IMR-90 (cell line): ENCODE data around the gene ROR2. TPM values are rescaled to one million over a fixed set of nuclear protein-coding genes. Genes with fewer than 3 reads are reported as not detected.

Source experiments
- ATAC-seq: fragments of 200-7000 bp; cut with Tn5 transposase; 2 replicates; pipeline ENCODE4 v1.9.1; 2020; ENCODE audit warnings: low read depth, mild to moderate bottlenecking, moderate library complexity
- BruUV-seq: library from RNA; stranded (reverse); fragments of 400-500 nt; replicated peaks from 2 replicates; lab custom pipeline; 2021; lab: Mats Ljungman, UMichigan
- CTCF ChIA-PET: fragments of 300-600 bp; formaldehyde crosslinking; extraction: SDS; loops from one replicate; lab custom pipeline; 2021; ENCODE audit warnings: antibody characterized with exemption; lab: Yijun Ruan, JAX
- POLR2A ChIA-PET: fragments of 300-600 bp; sonication (Branson Sonifier 250); formaldehyde crosslinking; loops from one replicate; lab custom pipeline; 2022; ENCODE audit warnings: antibody characterized with exemption; ENCODE audit not compliant: unreplicated experiment; lab: Charles Lee
- DNase-seq: peaks from one replicate; pipeline ENCODE4 v3.0.0; 2013
- H2AFZ ChIP-seq: replicated peaks from 2 replicates; pipeline ENCODE3; 2013; ENCODE audit warnings: low read length, mild to moderate bottlenecking; ENCODE audit not compliant: poor library complexity
- H2AK5ac ChIP-seq: 2 replicates; pipeline ENCODE4 v1.6.1; 2013; ENCODE audit warnings: low read depth, low read length, inconsistent platforms
- H2AK9ac ChIP-seq: replicated peaks from 2 replicates; pipeline ENCODE3; 2013; ENCODE audit warnings: mild to moderate bottlenecking, low read depth, low read length, moderate library complexity; ENCODE audit not compliant: poor library complexity
- H2BK120ac ChIP-seq: 2 replicates; pipeline ENCODE4 v1.6.1; 2013; ENCODE audit warnings: low read depth, low read length, inconsistent platforms
- H2BK15ac ChIP-seq: 3 replicates; pipeline ENCODE4 v1.6.1; 2013; ENCODE audit warnings: low read depth, low read length, inconsistent platforms
- H2BK20ac ChIP-seq: 2 replicates; pipeline ENCODE4 v1.6.1; 2013; ENCODE audit warnings: low read depth, mild to moderate bottlenecking, inconsistent platforms, low read length, moderate library complexity
- H2BK5ac ChIP-seq: 2 replicates; pipeline ENCODE4 v1.6.1; 2013; ENCODE audit warnings: mild to moderate bottlenecking, low read depth, low read length, inconsistent platforms; ENCODE audit not compliant: poor library complexity, severe bottlenecking
- H3K14ac ChIP-seq: replicated peaks from 2 replicates; pipeline ENCODE4 v1.6.1; 2013; ENCODE audit warnings: low read depth, low read length, inconsistent platforms
- H3K18ac ChIP-seq: 2 replicates; pipeline ENCODE4 v1.6.1; 2013; ENCODE audit warnings: low read depth, low read length, control low read depth
- H3K23ac ChIP-seq: 2 replicates; pipeline ENCODE4 v1.6.1; 2013; ENCODE audit warnings: low read depth, low read length, inconsistent platforms
- H3K27ac ChIP-seq: 2 replicates; pipeline ENCODE4 v1.5.1; 2013; ENCODE audit warnings: mild to moderate bottlenecking, control low read depth, low read length; ENCODE audit not compliant: insufficient read depth
- H3K27me3 ChIP-seq: 2 replicates; pipeline ENCODE4 v1.6.1; 2013; ENCODE audit warnings: low read length; ENCODE audit not compliant: control insufficient read depth, insufficient read depth
- H3K36me3 ChIP-seq: 2 replicates; pipeline ENCODE4 v1.6.1; 2013; ENCODE audit warnings: low read length, mixed read lengths; ENCODE audit not compliant: control insufficient read depth, insufficient read depth
- H3K4ac ChIP-seq: 2 replicates; pipeline ENCODE4 v1.6.1; 2013; ENCODE audit warnings: low read depth, low read length, inconsistent platforms
- H3K4me1 ChIP-seq: 2 replicates; pipeline ENCODE4 v1.6.1; 2013; ENCODE audit warnings: low read length, mixed read lengths; ENCODE audit not compliant: control insufficient read depth, insufficient read depth
- H3K4me2 ChIP-seq: 2 replicates; pipeline ENCODE4 v1.6.1; 2013; ENCODE audit warnings: low read depth, mild to moderate bottlenecking, control low read depth, low read length, moderate library complexity
- H3K4me3 ChIP-seq: 2 replicates; pipeline ENCODE4 v1.5.1; 2013; ENCODE audit warnings: low read depth, mild to moderate bottlenecking, control low read depth, low read length, moderate library complexity; ENCODE audit not compliant: insufficient read depth
- H3K56ac ChIP-seq: 2 replicates; pipeline ENCODE4 v1.6.1; 2013; ENCODE audit warnings: low read length, inconsistent platforms; ENCODE audit not compliant: insufficient read depth; ENCODE audit errors: extremely low read depth
- H3K79me1 ChIP-seq, 2 experiments: 2 replicates each; pipeline ENCODE4 v1.6.1; 2013; ENCODE audit warnings: low read length in 2 of 2, inconsistent platforms in 1 of 2, low read depth in 1 of 2
- H3K9ac ChIP-seq: 2 replicates; pipeline ENCODE4 v1.6.1; 2013; ENCODE audit warnings: low read depth, low read length, control low read depth
- H3K9me1 ChIP-seq: 2 replicates; pipeline ENCODE4 v1.6.1; 2013; ENCODE audit warnings: low read length, inconsistent platforms; ENCODE audit not compliant: insufficient read depth
- H3K9me3 ChIP-seq: 2 replicates; pipeline ENCODE4 v1.6.1; 2013; ENCODE audit warnings: low read length; ENCODE audit not compliant: control insufficient read depth, insufficient read depth
- H4K20me1 ChIP-seq: 2 replicates; pipeline ENCODE4 v1.6.1; 2013; ENCODE audit warnings: low read length, inconsistent platforms; ENCODE audit not compliant: insufficient read depth
- H4K5ac ChIP-seq: 2 replicates; pipeline ENCODE4 v1.6.1; 2013; ENCODE audit warnings: mild to moderate bottlenecking, low read depth, low read length, control low read depth
- H4K8ac ChIP-seq, 2 experiments: 2 replicates each; pipeline ENCODE4 v1.6.1; 2013; ENCODE audit warnings: low read depth in 2 of 2, low read length in 2 of 2, control low read depth in 1 of 2, inconsistent platforms in 1 of 2
- H4K91ac ChIP-seq: 2 replicates; pipeline ENCODE4 v1.6.1; 2013; ENCODE audit warnings: low read depth, low read length, inconsistent platforms; ENCODE audit not compliant: insufficient read depth
- BHLHE40 ChIP-seq: fragments of 150-350 bp; IDR thresholded peaks from 2 replicates; pipeline ENCODE4 v1.6.1; 2016; ENCODE audit warnings: mild to moderate bottlenecking, low read depth, low read length
- CEBPB ChIP-seq: IDR thresholded peaks from 2 replicates; pipeline ENCODE4 v1.6.1; 2012; ENCODE audit warnings: low read depth, low read length, improper control_type of control experiment
- CTCF ChIP-seq: conservative IDR thresholded peaks from 2 replicates; pipeline ENCODE4 v1.5.1; 2012; ENCODE audit warnings: mild to moderate bottlenecking, low read depth, low read length, improper control_type of control experiment
- ELK1 ChIP-seq: fragments of 150-350 bp; IDR thresholded peaks from 2 replicates; pipeline ENCODE4 v1.6.1; 2016; ENCODE audit warnings: low read depth, mild to moderate bottlenecking, low read length, moderate library complexity, borderline replicate concordance
- MAZ ChIP-seq: IDR thresholded peaks from 2 replicates; pipeline ENCODE4 v1.6.1; 2012; ENCODE audit warnings: low read depth, mild to moderate bottlenecking, low read length, improper control_type of control experiment, moderate library complexity, borderline replicate concordance
- RAD21 ChIP-seq: IDR thresholded peaks from 2 replicates; pipeline ENCODE4 v1.6.1; 2012; ENCODE audit warnings: low read length, improper control_type of control experiment
- SMC3 ChIP-seq: fragments of 150-350 bp; IDR thresholded peaks from 2 replicates; pipeline ENCODE4 v1.6.1; 2016; ENCODE audit warnings: low read depth, mild to moderate bottlenecking, antibody characterized with exemption, low read length, moderate library complexity
- USF2 ChIP-seq: fragments of 150-350 bp; IDR thresholded peaks from 2 replicates; pipeline ENCODE4 v1.6.1; 2017; ENCODE audit warnings: mild to moderate bottlenecking, antibody characterized with exemption, low read length, low read depth
- WGBS, 2 experiments: methylation state at CpG; one replicate each; pipeline versions ENCODE4 v1.1.5 to v1.1.7; 2013; ENCODE audit warnings: missing lambda C conversion rate in 2 of 2; ENCODE audit not compliant: insufficient read length in 1 of 2; ENCODE audit errors: extremely low coverage in 2 of 2; 5-methylcytosine and 5-hydroxymethylcytosine counted together
- dilution Hi-C: fragments of 300-500 bp; cut with HindIII; formaldehyde crosslinking; loops from one replicate; pipeline ENCODE4 v1.14.3; 2018; ENCODE audit warnings: low sequenced_read_pairs; ENCODE audit not compliant: unreplicated experiment
- in situ Hi-C: fragments of 300-500 bp; cut with MboI; formaldehyde crosslinking; loops from 3 replicates; pipeline ENCODE4 v1.14.3; 2019; ENCODE audit warnings: low sequenced_read_pairs, inconsistent platforms, mixed read lengths
- intact Hi-C: fragments of 100-400 bp; cut with micrococcal nuclease; formaldehyde crosslinking; loops from 2 replicates; pipeline ENCODE4 v1.10.0; 2022
- polyA plus RNA-seq, 3 experiments: library from polyadenylated mRNA; depleted of rRNA; stranded (reverse); fragments of >200 nt; gene quantifications; 2 replicates each; pipeline ENCODE4 v1.2.3, GENCODE V29; 2012; ENCODE audit warnings: low replicate concordance in 1 of 3
- total RNA-seq: library from RNA; depleted of rRNA; stranded (reverse); fragments of >200 nt; gene quantifications from 2 replicates; pipeline ENCODE4 v1.2.3, GENCODE V29; 2012

Gene ROR2
- total and polyA plus RNA-seq, 2 of the 4 experiments (the other 2 are of a cell fraction): 2.3 to 4.8 TPM

GRCh38 chr9:91727316-91727861, 222.6 kb downstream of the ROR2 start:
- WGBS, 2 experiments: 78% methylated on average over 1 of the region's 7 CpGs; no CpG with 5 or more reads in 1 of the 2 experiments

More at GRCh38 chr9:91727316-91727861, 222.6 kb downstream of the ROR2 start:
- no peak overlapping the region for H3K4ac ChIP-seq
- CTCF ChIA-PET: interaction anchor here (0.6 to 0.8 kb wide), 17 partner anchors 8 to 1763 kb away, joined by 3 to 9 read pairs (median 3); no protein-coding TSS in a partner anchor
- H4K8ac ChIP-seq: no peak overlapping the region
- no peak overlapping the region for H2BK120ac ChIP-seq
- H3K14ac ChIP-seq: no peak overlapping the region
- H3K36me3 ChIP-seq: peaks cover 58% of the 10 kb centered on the region
- H4K20me1 ChIP-seq: no peaks in the 10 kb centered on the region
- no peak overlapping the region for H3K56ac ChIP-seq
- ATAC-seq (peak; percentile 94), DNase-seq (peak; percentile 56)
- no peaks in the 10 kb centered on the region for H3K27me3 ChIP-seq
- H2AK5ac ChIP-seq: peak overlapping the region; percentile 83
- no peak overlapping the region for H3K23ac ChIP-seq
- no TSS peak for BruUV-seq
- no peak overlapping the region for H2BK15ac ChIP-seq
- 0 out of 2 replicates have a peak overlapping the region, but pooled peaks have one; percentile 48 for H3K9ac ChIP-seq
- in situ Hi-C loops: no loop called here
- no peak for TF ChIP-seq CEBPB
- no peak for TF ChIP-seq BHLHE40
- peak; percentile 73 for TF ChIP-seq CTCF
- peak; percentile 36; the same call in 1 of the 2 replicates for TF ChIP-seq MAZ
- TF ChIP-seq ELK1: no peak
- TF ChIP-seq USF2: no peak
- TF ChIP-seq SMC3: peak; percentile 67
- TF ChIP-seq RAD21: peak; percentile 76
- no peaks in the 10 kb centered on the region for H3K79me1 ChIP-seq
- H3K9me3 ChIP-seq: no peaks in the 10 kb centered on the region
- H3K27ac ChIP-seq: no peak overlapping the region
- no peak overlapping the region for H2BK20ac ChIP-seq
- H2AFZ ChIP-seq: peak overlapping the region; percentile 71
- H3K9me1 ChIP-seq: peaks cover 3% of the 10 kb centered on the region; the same call in 1 of the 2 replicates
- no peak overlapping the region; the same call in 1 of the 2 replicates for H4K91ac ChIP-seq
- H4K5ac ChIP-seq: no peak overlapping the region
- no peak overlapping the region for H3K4me3 ChIP-seq
- no peak overlapping the region for H3K4me2 ChIP-seq
- no peak overlapping the region for H3K18ac ChIP-seq
- intact Hi-C loops: loop anchor here (1.0 to 2.0 kb wide), 3 partner anchors 306 to 812 kb away; no protein-coding TSS in a partner anchor
- peak overlapping the region; percentile 83 for H2AK9ac ChIP-seq
- peaks cover 5% of the 10 kb centered on the region; the same call in 1 of the 2 replicates for H3K4me1 ChIP-seq
- dilution Hi-C loops: no loop called here
- POLR2A ChIA-PET: interaction anchor here (0.6 kb wide), 1 partner anchor 299 kb away, joined by 5 read pairs; no protein-coding TSS in a partner anchor
- H2BK5ac ChIP-seq: no peak overlapping the region
